ENCODE data around the gene NBEA.
"Not testable (repeated sequence)": the region's sequence is repeated elsewhere in the genome, so short reads cannot be mapped to it uniquely, and the experiment has no call there.

The NBEA gene

DNA sequence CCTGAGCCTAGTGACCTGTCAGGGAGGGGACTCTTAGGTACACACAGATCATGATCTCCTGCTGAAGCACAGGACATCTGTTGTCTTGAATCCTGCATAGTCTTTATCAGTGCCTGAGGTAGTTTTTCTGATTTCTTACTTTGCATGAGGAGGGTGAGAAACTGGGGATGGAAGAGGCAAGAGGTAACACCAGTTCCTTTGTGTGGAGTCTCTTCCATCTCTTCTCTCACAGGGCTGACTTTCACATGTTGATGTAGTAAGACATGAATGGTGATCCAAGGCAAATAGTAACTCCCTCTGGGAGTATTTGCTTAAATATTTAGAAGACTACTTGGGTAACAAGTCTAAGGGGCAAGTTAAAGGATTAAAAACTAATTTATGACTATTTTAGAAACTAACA, 9.5 kb downstream of the NBEA start:
- no peak for DNase-seq

DNA sequence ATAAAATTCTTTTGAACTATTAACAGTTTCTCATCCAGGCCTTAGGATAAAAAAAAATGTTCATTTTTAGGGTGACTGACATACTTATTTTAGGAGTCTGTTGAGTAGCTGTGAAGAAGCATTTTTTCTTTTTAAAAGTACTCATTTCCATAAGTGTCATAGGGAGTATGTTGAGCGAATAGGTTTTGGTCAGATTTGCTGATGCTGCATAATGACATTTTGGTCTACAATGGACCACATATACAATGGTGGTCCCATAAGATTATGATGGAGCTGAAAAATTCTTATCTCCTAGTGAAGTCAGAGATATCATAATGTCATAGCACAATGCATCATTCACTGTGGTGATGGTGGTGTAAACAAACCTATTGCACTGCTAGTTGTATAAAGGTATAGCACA, 17.4 kb downstream of the NBEA start:
- DNase-seq, result no peak

DNA sequence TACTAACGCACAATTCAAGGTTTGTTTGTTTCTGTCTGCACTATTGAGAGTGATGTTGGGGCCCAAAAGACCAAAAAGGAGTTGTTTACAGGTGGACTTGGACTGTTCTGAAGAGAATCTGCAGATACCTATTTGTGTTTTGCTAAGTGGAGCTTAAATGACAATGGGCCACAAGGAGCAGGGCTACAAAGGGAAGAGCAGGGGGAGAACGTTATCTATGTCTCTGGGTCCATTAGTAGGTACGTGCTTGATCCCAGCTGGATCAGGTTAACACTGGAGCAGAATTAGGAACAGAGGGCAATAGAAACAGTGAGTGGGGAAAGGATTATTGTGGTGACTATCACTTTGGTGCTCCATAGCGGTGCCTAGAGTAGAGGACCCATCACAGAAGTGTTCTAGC, 22.5 kb downstream of the NBEA start:
- no peak for DNase-seq

DNA sequence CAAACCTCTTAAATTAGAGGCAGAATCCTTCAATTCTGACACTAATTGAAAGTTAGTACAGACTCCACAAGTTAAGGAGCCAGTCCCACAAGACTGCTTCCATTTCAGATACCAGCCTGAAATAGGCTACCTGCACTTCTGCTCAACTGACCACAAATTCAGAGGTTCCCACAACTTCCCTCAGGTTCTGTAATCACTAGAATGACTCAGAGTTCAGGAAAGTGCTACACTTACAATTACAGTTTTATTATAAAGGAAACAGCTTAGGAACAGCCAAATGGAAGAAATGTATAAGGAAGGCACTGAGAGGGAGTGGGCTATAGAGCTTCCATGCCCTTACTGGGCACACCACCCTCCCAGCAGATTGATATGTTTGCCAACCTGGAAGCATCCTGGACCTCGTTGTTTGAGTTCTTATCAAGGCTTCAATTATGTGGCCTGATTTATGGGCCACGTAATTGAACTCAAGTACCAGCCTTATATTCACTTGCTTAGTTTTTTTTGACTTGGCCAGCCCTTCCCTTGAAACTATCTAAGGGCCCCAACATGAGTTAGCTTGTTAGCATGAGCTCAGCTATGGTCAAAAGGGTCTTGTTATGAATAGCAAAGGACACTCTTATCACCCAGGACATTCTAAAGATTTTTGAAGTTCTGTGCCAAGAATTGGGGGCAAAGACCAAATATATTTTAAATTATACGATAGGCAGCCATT, 25.9 kb downstream of the NBEA start:
- no peak for DNase-seq

DNA sequence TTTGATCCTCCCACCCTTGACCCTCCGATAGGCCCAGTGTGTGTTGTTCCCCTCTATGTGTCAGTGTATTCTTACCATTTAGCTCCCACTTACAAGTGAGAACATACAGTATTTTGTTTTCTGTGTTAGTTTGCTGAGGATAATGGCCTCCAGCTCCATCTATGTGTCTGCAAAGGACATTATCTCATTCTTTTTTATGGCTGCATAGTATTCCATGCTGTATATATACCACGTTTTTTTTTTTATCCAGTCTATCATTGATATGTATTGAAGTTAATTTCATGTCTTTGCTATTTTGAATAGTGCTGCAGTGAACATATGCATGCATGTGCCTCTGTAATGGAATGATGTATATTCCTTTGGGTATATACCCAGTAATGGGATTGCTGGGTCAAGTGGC, 27.5 kb downstream of the NBEA start:
- not testable (repeated sequence) for DNase-seq

DNA sequence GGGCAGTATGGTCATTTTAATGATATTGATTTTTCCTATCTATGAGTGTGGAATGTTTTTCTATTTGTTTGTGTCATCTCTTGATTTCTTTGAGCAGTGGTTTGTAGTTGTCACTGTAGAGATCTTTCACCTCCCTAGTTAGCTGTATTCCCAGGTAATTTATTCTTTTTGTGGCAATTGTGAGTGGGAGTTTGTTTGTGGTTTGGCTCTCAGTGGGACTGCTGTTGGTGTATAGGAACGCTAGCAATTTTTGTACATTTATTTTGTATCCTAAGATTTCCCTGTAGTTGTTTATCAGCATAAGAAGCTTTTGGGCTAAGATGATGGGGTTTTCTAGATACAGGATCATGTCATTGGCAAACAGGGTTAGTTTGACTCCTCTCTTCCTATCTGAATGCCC, 28.9 kb downstream of the NBEA start:
- DNase-seq, result no peak

DNA sequence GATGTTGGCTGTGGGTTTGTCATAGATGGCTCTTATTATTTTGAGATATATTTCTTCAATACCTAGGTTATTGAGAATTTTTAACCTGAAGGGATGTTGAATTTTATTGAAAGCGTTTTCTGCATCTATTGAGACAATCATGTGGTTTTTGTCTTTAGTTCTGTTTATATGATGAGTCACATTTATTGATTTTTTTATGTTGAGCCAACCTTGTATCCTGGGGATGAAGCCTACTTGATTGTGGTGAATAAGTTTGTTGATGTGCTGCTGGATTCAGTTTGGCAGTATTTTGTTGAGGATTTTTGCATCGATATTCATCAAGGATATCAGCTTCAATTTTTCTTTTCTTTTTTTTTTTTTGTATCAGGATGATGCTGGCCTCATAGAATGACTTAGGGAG, 29.4 kb downstream of the NBEA start:
- no peak for DNase-seq

DNA sequence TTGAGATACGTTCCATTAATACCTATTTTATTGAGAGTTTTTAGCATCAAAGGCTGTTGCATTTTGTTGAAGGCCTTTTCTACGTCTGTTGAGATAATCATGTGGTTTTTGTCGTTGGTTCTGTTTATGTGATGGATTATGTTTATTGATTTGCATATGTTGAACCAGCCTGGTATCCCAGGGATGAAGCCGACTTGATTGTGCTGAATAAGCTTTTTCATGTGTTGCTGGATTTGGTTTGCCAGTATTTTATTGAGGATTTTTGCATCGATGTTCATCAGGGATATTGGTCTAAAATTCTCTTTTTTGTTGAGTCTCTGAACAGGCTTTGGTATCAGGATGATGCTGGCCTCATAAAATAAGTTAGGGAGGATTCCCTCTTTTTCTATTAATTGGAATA, 43.1 kb downstream of the NBEA start:
- DNase-seq, result not testable (repeated sequence)

DNA sequence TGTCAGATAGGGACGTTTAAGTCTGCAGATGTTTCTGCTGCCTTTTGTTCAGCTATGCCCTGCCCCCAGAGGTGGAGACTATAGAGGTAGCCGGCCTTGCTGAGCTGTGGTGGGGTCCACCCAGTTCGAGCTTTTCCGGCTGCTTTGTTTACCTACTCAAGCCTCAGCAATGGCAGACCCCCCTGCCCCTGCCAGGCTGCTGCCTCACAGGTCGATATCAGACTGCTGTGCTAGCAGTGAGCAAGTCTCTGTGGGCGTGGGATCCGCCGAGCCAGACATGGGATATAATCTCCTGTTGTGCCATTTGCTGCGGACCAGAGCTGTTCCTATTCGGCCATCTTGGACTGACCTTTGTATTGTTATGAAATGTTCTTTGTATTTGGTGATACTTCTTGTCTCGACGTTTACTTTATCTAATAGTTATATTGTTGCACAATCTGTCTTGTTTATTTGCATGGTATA, 46.3 kb downstream of the NBEA start:
- no peak for DNase-seq

DNA sequence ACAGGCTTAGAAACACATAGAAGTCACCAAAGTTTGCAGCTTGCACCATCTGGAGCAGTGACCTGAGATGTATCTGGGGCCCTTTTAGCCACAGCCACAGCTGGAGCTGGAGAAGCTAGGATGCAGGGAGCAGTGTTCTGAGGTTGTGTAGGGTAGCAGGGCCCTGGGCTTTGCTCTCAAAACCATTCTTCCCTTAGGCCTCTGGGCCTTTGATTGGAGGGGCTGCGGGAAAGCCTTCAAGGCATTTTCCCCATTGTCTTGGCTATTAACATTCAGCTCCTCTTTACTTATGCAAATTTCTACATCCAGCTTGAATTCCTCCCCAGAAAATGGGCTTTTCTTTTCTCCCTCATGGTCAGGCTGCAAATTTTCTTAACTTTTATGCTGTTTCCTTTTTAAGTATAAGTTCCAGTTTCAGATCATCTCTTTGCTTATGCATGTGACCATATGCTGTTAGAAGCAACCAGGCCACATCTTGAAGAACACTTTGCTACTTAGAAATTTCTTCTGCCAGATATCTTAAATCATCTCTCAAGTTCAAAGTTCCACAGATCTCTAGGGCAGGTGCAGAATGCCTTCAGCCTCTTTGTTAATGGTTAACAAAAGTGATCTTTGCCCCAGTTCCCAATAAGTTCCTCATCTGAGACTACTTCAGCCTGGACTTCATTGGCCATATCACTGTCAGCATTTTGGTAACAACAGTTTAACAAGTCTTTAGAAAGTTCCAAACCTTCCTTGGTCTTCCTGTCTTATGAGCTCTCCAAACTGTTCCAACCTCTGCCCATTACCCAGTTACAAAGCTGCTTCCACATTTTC, 48.5 kb downstream of the NBEA start:
- DNase-seq, result no peak

DNA sequence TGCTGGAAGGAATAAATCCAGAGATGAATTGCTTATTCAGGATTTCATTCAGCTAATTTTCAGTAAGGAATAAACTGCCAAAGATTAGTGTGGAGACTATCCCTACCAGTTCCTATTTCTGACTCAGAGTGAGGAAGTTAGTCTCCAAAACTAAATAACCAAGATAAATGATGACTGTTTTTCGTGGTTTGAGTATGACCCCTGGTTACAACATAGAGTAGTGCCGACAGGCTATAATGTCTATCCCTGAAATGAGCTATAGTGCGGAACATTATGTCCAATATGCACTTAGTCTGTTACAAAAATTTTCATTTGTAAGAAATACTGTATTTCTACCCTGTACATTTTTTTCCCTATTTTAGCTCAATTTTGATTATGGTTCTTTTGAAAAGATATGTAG, 51.4 kb downstream of the NBEA start:
- DNase-seq, result no peak

DNA sequence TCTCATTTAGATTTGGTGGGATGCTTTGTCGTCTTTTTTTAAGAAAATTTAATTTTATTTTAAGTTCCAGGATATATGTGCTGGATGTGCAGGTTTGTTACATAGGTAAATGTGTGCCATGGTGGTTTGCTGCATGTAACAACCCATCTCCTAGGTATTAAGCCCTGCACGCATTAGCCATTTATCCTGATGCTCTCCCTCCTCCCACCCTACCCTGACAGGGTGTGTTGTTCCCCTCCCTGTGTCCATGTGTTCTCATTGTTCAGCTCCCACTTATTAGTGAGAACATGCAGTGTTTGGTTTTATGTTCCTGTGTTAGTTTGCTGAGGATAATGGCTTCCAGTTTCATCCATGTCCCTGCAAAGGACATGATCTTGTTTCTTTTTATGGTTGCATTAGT, 61.7 kb downstream of the NBEA start:
- DNase-seq, result not testable (repeated sequence)

DNA sequence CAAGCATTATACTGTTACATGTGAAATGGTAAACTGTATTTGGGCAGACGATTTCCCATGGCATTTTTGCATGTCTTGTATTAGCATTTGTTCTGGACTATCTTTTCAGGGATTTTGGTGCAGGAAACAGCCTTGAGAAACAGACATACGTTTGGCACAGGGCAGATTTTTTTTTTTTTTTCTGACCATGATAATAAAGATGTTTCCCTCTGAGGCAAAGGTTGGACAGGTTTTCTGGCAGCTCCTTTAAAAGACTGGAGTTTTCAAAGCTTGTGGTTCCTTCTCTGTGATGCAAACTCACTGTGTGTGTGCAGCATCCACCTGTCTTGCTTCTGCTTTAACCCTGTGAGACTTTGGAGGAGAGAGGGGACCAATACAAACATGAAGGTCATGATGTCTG, 63.0 kb downstream of the NBEA start:
- DNase-seq, result no peak

DNA sequence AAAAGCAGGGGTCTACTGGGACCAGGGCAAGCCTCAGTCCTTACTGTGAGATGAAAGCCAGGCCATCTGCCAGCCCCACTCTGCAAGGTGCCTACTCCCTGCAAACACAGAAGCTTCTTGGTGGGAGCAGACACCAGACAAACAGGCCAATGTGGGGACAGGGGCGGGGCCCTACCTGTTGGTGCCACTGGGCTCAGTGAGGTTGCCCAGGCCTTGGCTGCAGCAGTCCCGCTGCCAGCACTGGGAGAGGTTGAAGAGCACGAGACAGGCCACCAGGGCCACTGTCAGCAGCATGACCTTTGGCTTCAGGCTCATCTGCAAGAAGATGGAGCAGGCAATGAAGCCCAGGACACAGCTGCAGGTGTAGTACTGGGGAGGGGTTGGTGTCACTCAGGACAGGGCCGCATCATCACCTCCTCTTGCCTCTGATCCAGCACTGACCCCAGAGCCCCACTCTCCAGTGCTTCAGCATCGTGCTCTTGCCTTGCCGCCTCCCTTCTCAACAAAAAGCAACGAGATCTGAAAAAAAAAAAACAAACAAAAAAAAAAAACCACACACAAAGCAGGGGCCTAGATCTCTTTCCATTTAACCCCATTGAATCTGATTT, 72.6 kb downstream of the NBEA start:
- no peak for DNase-seq

DNA sequence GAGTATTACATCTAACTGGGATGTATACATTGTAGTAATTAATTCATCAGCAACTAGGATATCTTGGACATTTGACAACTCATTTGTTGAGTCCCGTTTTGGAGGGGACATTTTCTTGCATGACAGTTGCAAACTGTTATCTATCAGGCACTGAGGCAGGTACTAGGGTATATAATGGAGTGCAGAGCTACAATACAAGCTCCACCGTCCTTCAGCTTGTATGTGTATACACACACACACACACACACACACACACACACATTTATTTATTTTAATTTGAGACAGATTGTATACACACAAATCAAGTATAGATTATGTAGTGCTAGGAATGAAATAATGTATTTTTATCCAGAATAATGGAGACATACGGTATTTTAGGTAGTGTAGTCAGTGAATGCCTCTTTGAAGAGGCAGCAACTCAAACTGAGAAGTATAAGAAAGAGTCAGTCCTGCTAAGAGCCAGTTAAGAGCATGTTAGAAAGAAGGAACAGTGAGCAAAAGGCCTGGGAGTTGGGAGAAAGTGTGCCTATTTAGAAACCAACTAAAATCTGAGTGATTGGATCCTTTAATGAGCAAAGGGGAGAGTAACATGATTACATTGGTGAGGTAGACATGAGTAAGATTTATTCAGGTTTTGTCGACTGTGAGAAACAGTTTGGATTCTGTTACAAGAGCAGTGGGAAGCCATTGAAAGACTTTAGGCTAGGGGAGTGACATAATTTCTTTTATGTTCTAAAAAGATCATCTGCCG, 74.5 kb downstream of the NBEA start:
- DNase-seq, result no peak

DNA sequence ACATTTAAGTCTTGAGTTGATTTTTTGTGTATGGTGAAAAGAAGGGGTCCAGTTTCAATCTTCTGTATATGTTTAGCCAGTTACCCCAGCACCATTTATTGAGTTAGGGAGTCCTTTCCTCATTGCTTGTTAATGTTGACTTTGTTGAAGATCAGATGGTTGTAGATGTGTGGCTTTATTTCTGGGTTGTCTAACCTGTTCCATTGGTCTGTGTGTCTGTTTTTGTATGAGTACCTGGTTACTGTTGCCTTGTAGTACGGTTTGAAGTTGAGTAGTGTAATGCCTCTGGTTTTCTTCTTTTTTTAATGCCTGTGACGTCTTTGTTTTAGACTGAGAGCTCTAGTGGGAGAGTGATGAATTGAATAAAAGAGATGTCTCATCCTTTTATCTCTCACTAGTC, 83.2 kb downstream of the NBEA start:
- DNase-seq, result no peak

DNA sequence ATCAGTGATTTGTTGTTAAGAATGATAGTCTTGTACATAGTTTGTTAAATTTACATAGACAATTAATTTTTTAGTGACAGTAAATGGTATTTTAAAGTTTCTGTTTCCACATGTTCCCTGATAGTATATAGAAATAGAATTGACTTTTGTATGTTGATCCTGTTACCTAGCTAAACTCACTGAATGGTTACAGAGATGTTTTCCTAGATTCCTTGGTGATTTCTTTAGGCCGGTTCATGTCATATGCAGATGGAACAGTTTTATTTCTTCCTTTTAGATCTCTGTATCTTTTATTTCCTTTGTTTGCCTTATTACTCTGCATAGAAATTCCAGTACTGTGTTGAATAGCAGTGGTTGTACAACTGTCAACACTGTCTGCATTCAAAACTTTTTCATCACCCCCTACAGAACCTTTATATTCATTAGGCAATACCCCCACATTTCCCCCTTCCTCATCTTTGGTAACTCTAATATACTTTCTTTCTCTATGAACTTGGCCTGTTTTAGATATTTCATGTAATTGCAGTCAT, 86.3 kb downstream of the NBEA start:
- no peak for DNase-seq

DNA sequence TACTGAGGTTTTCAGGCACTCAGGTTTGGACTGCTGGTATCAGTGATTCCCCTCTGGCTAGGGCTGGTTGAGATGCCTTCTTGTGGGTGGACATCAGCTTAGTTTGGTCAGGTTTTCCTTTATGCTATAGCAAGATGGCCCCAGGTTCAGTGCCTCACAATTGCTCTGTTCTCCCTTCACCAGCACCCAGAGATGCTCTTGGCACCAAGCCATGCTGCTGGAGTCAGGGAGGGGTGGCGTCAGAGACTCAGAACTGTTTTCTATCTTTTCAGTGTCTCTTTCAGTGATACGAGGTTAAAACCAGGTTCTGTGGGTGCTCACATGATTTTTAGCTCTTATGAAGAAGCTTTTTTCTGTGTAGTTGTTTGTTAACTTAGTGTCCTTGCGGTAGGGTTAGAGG, 96.9 kb downstream of the NBEA start:
- no peak for DNase-seq

DNA sequence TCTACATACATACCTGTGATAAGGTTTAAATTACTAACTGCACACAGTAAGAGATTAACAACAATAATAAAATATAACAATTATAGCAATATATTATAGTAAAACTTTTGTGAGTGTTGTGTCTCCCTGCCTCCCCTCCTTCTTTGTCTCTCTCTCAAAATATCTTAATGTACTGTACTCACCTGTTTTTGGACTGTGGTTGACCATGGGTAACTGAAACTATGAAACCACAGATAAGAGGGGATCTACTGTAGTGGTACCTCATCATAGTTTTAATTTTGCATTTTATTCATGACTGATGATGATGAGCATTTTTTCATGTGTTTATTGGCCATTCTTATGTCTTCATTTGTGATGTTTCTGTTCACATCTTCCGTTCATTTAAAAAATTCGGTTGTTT, 104.5 kb downstream of the NBEA start:
- no peak for DNase-seq

DNA sequence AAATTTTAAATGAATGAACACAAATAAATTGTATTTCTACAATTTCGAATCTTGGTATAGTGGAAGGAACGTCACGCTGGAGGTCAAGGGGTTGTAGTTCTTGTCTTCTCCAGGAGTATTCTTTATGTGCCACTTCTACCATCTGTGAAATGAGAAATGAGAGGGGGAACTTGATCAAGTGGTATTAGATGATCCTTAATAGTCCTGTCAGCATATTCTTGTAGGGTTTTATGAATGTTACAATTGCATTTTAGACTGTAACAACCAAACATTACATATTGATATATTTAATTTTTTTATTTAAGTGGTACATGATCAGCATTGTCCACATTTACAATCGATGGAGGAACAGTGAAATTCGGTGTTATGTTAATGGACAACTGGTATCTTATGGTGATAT, 113.6 kb downstream of the NBEA start:
- no peak for DNase-seq

DNA sequence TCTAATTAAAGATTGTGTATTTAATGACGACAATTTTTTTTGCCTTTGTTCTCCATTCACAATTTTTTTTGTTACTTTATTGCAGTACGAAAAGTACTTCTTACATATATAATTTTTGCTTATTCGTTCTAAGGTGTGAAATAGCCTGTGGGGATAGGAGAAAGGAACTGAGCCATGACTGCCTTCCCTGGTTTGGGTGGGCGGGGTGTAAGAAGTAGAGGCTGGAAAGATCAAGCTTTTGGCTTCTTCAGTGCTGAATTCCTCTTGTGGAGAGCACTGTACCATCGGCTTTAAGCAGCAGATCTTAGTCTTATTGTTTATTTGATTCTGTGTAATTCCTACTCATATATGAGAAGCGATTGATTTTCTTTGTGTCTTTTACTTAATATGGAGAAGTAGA, 115.8 kb downstream of the NBEA start:
- no peak for DNase-seq

DNA sequence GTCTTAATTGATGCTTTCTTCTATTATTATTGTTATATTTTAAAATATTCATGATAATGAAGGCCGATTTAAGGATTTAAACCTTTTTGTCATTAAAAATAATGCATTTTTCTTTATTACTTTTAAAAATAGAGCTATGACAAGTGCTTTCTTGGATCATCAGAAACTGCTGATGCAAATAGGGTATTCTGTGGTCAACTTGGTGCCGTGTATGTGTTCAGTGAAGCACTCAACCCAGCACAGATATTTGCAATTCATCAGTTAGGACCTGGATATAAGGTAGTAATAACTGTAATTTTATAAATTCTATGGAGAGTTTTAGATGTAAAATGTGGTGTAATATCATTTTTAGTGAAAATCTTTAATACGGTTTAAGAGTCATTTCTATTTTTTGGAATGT, 116.5 kb downstream of the NBEA start:
- DNase-seq, result not testable (repeated sequence)

DNA sequence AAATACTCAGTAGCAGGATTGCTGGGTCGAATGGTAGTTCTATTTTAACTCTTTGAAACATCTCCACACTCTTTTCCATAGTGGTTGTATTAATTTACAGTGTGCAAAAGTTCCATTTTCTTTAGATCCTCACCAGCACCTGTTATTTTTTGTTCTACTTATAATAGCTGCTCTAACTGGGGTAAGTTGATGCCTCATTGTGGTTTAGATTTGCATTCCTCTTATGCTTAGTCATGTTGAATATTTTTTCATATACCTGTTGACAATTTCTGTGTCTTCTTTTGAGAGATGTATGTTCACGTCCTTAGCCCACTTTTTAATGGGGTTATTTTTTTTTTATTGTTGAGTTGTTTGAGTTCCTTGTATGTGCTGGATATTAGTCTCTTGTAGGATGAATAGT, 144.6 kb downstream of the NBEA start:
- no peak for DNase-seq

Measured in CD4-positive, alpha-beta T cell treated with Interleukin-21 for 1 hour (primary cell).